Prostate gland (tissue), 2 donors: Measurements from ENCODE around the gene NR2E3. TPM values are rescaled to one million over a fixed set of nuclear protein-coding genes. Genes with fewer than 3 reads are reported as not detected.

Experiments
- DNase-seq: peaks from one replicate; pipeline ENCODE4 v3.0.0-alpha.2; 2019; ENCODE audit warnings: low spot score
- H3K27ac ChIP-seq, 2 donors: fragments of 200-600 bp; sonication (generic); 2 replicates each; pipeline ENCODE4 v1.5.1; 2017 to 2019
- H3K27me3 ChIP-seq: fragments of 200-600 bp; sonication (generic); replicated peaks from 2 replicates; pipeline ENCODE4 v1.5.1; 2019; ENCODE audit not compliant: insufficient read depth
- H3K36me3 ChIP-seq, 2 donors: fragments of 200-600 bp; sonication (generic); 1 replicate in 1 of 2; 2 replicates in 1 of 2; pipeline versions ENCODE4 v1.5.1 to v1.8.1; 2017 to 2019
- H3K4me1 ChIP-seq: fragments of 200-600 bp; sonication (generic); replicated peaks from 2 replicates; pipeline ENCODE4 v1.5.1; 2019
- H3K4me3 ChIP-seq, 2 donors: fragments of 200-600 bp; sonication (generic); 2 replicates each; pipeline ENCODE4 v1.5.1; 2017 to 2019
- H3K9me3 ChIP-seq: fragments of 200-600 bp; sonication (generic); 2 replicates; pipeline ENCODE4 v1.5.1; 2017
- CTCF ChIP-seq, 4 experiments: fragments of 200-600 bp in 2 of 4; fragments of 450-650 bp in 2 of 4; sonication (generic) in 2 of 4; IDR thresholded peaks; 1 replicate in 3 of 4; 2 replicates in 1 of 4; pipeline ENCODE4 v1.5.1; 2016 to 2019; ENCODE audit warnings: antibody characterized with exemption in 4 of 4, mild to moderate bottlenecking in 2 of 4, moderate library complexity in 2 of 4
- POLR2A ChIP-seq: fragments of 450-650 bp; IDR thresholded peaks from one replicate; pipeline ENCODE4 v1.6.1; 2016; ENCODE audit warnings: antibody characterized with exemption, mild to moderate bottlenecking
- POLR2AphosphoS5 ChIP-seq: sonication (generic); formaldehyde crosslinking; IDR thresholded peaks from one replicate; pipeline ENCODE4 v1.6.1; 2017; ENCODE audit warnings: antibody characterized with exemption
- WGBS: methylation state at CpG from one replicate; pipeline ENCODE4 v1.1.5; 2018; 5-methylcytosine and 5-hydroxymethylcytosine counted together
- intact Hi-C: fragments of 100-400 bp; cut with DNase I; formaldehyde crosslinking; loops from one replicate; pipeline ENCODE4 v1.14.2; 2022
- total RNA-seq, 2 donors: library from RNA; depleted of rRNA; stranded (reverse); fragments of >200 nt; gene quantifications; one replicate each; pipeline ENCODE4 v1.1.0, GENCODE V29; 2016

Gene NR2E3
- total RNA-seq, 2 donors from 2014 or later, result 0.51 to 2.1 TPM

- no peak overlapping the region for H3K27ac ChIP-seq
- 95% methylated on average over 5 of the region's 5 CpGs for WGBS
- TF ChIP-seq POLR2AphosphoS5 (no peak), CTCF (IDR thresholded peaks at IDR 0.05) (no peak), POLR2A (no peak)
- H3K4me3 ChIP-seq, result no peak overlapping the region
- intact Hi-C loops, result no loop called here
- no peaks in the 10 kb centered on the region for H3K4me1 ChIP-seq
- H3K9me3 ChIP-seq, result no peaks in the 10 kb centered on the region
- DNase-seq, result no peak
- no peaks in the 10 kb centered on the region for H3K36me3 ChIP-seq
- H3K27me3 ChIP-seq, result no peaks in the 10 kb centered on the region
Measured at GRCh38 chr15:71821547-71822129, 11.3 kb downstream of the NR2E3 start.

DNA sequence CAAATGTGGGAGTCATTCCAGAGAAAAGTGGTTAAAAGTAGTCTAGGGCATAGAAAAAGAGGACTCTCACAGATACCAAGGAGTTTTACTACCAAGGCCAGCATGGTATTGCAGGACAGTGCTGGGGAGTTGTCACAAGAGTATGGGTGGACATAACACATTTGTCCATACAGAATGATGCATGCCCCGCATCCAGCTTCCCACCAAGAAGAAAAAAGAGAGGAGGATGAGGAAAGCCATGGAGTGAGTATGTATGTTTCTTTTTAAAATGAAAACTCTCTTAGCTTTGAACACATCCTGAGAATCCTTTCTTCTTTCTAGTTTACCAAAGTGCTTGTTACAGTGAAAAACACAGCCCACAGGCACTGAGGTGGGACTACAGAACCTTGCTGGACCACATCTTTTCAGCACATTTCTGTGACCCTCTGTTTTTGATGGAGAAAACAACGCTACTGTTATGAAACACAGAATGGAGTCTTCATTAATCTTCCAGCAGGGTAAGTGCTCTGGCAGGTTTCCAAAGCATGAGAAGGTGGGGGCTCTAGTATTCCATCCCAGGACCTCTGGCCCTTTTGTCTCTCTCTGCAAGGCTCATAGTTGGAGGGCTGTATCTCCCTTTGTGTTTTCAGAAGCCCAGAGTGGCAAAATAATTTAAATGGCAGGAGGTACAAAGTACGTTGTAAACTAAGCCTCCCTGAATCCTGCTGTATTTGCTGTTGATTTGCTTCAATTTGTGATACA lies 12.7 kb downstream of the NR2E3 start:
- no peaks in the 10 kb centered on the region for H3K9me3 ChIP-seq
- TF ChIP-seq CTCF (IDR thresholded peaks at IDR 0.05) (no peak), POLR2AphosphoS5 (no peak), POLR2A (no peak)
- WGBS, result 85% methylated on average over 3 of the region's 3 CpGs
- H3K36me3 ChIP-seq, result peaks cover 0 to 4% of the 10 kb centered on the region in 2 donors
- H3K27me3 ChIP-seq, result no peaks in the 10 kb centered on the region
- DNase-seq, result no peak
- intact Hi-C loops, result no loop called here
- no peaks in the 10 kb centered on the region for H3K4me1 ChIP-seq
- no peak overlapping the region for H3K4me3 ChIP-seq
- H3K27ac ChIP-seq, result no peak overlapping the region

DNA sequence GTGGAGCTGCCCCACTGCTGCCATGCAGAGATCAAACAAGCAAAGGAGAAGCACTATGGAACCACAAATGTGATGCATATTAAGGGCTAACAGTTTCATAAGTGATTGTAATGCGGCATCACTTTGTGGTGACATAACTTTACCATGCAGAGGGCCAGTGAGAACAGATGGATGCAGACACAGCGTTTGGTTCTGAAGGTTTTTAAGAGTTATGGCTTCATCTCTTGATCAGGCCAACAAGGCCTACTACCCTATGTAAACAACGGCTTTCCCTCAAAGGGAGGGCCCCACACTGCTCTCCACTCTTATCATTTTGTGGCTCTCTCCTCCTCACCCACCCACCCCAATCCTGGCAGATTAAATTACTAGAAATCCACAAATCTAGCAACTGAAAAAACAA lies 13.4 kb downstream of the NR2E3 start:
- H3K9me3 ChIP-seq, result no peaks in the 10 kb centered on the region
- DNase-seq, result no peak
- H3K4me1 ChIP-seq, result no peaks in the 10 kb centered on the region
- TF ChIP-seq POLR2AphosphoS5 (no peak), POLR2A (no peak), CTCF (IDR thresholded peaks at IDR 0.05) (no peak)
- H3K27me3 ChIP-seq, result no peaks in the 10 kb centered on the region
- H3K27ac ChIP-seq, result no peak overlapping the region
- H3K36me3 ChIP-seq, result peaks cover 0 to 4% of the 10 kb centered on the region in 2 donors
- intact Hi-C loops, result no loop called here
- 70% methylated on average over 3 of the region's 3 CpGs for WGBS
- no peak overlapping the region for H3K4me3 ChIP-seq

- intact Hi-C loops, result no loop called here
- H3K4me1 ChIP-seq, result no peaks in the 10 kb centered on the region
- H3K4me3 ChIP-seq, result no peak overlapping the region
- H3K36me3 ChIP-seq, result peaks cover 4% of the 10 kb centered on the region in 2 donors
- TF ChIP-seq POLR2AphosphoS5 (no peak), POLR2A (no peak)
- no peak for DNase-seq
- H3K27me3 ChIP-seq, result no peaks in the 10 kb centered on the region
- WGBS, result 92% methylated on average over 4 of the region's 4 CpGs
- H3K9me3 ChIP-seq, result no peaks in the 10 kb centered on the region
- no peak overlapping the region for H3K27ac ChIP-seq
Measured at GRCh38 chr15:71825021-71825730, 14.8 kb downstream of the NR2E3 start.

DNA sequence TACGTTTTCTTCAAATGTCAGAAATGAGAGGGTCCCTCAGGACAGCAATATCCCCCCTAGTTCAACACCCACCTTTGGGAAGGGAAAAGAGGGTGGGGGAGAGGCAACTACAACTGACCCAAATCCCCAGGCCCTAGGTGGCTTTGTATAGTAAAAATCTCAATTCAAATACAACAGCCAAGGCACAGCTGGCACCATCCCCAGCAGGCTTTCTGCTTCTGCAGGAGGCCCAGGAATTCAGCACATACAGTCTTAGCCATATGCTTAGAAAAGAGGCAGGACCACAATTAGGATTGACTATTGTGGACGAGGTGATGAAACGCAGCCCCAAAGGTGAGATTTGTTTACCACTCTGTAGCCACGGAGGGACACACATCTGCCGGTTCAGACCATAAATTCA lies 15.8 kb downstream of the NR2E3 start:
- intact Hi-C loops, result no loop called here
- H3K36me3 ChIP-seq, result peaks cover 4% of the 10 kb centered on the region in 2 donors
- 82% methylated on average over 5 of the region's 5 CpGs for WGBS
- H3K27me3 ChIP-seq, result no peaks in the 10 kb centered on the region
- TF ChIP-seq POLR2AphosphoS5 (no peak), CTCF (IDR thresholded peaks at IDR 0.05) (no peak), POLR2A (no peak)
- DNase-seq, result no peak
- H3K9me3 ChIP-seq, result no peaks in the 10 kb centered on the region
- H3K27ac ChIP-seq, result no peak overlapping the region
- no peaks in the 10 kb centered on the region for H3K4me1 ChIP-seq
- H3K4me3 ChIP-seq, result no peak overlapping the region
